Astrocyte (in vitro differentiated cells and primary cell): Measurements from ENCODE around the gene MYO1B. TPM values are rescaled to one million over a fixed set of nuclear protein-coding genes. Genes with fewer than 3 reads are reported as not detected.

Source experiments
- DNase-seq: peaks from one replicate; pipeline ENCODE4 v3.0.0-alpha.2; 2010; ENCODE audit warnings: low read depth
- FAIRE-seq: peaks from 2 replicates; lab custom pipeline; 2011; peaks lifted over from hg19 to GRCh38; lab: Jason Lieb, UNC
- H2AFZ ChIP-seq: 2 replicates; pipeline ENCODE4 v1.6.0; 2012; ENCODE audit warnings: low read depth, low read length, inconsistent platforms
- H3K27ac ChIP-seq: 2 replicates; pipeline ENCODE4 v1.5.1; 2011; ENCODE audit warnings: low read depth, low read length, inconsistent platforms
- H3K27me3 ChIP-seq: 2 replicates; pipeline ENCODE4 v1.6.0; 2011; ENCODE audit warnings: low read length, inconsistent platforms; ENCODE audit not compliant: insufficient read depth
- H3K36me3 ChIP-seq: 2 replicates; pipeline ENCODE4 v1.5.1; 2011; ENCODE audit warnings: low read length, inconsistent platforms; ENCODE audit not compliant: insufficient read depth
- H3K4me1 ChIP-seq: 2 replicates; pipeline ENCODE4 v1.5.1; 2011; ENCODE audit warnings: low read length, inconsistent platforms; ENCODE audit not compliant: insufficient read depth
- H3K4me2 ChIP-seq: 2 replicates; pipeline ENCODE4 v1.6.0; 2012; ENCODE audit warnings: low read length, inconsistent platforms
- H3K4me3 ChIP-seq: 2 replicates; pipeline ENCODE4 v1.5.1; 2011; ENCODE audit warnings: low read depth, mild to moderate bottlenecking, low read length, inconsistent platforms; ENCODE audit not compliant: insufficient read depth
- H3K79me2 ChIP-seq: 2 replicates; pipeline ENCODE4 v1.6.0; 2012; ENCODE audit warnings: mild to moderate bottlenecking, low read length, inconsistent platforms; ENCODE audit not compliant: insufficient read depth
- H3K9ac ChIP-seq: 2 replicates; pipeline ENCODE4 v1.6.0; 2012; ENCODE audit warnings: mild to moderate bottlenecking, low read length, inconsistent platforms
- H3K9me3 ChIP-seq: 2 replicates; pipeline ENCODE4 v1.5.1; 2012; ENCODE audit warnings: low read depth, mild to moderate bottlenecking, low read length, inconsistent platforms; ENCODE audit not compliant: insufficient read depth
- H4K20me1 ChIP-seq: 2 replicates; pipeline ENCODE4 v1.6.0; 2012; ENCODE audit warnings: low read length, inconsistent platforms; ENCODE audit not compliant: insufficient read depth
- H3K27ac Mint-ChIP-seq: one replicate; pipeline ENCODE4 v1.8.0; 2021; ENCODE audit warnings: mild to moderate bottlenecking, mixed read lengths; ENCODE audit not compliant: unreplicated experiment
- H3K27me3 Mint-ChIP-seq: one replicate; pipeline ENCODE4 v1.8.0; 2021; ENCODE audit warnings: low read depth, mixed read lengths; ENCODE audit not compliant: unreplicated experiment
- H3K36me3 Mint-ChIP-seq: one replicate; pipeline ENCODE4 v1.8.0; 2021; ENCODE audit warnings: low read depth, mixed read lengths; ENCODE audit not compliant: unreplicated experiment
- H3K4me1 Mint-ChIP-seq: one replicate; pipeline ENCODE4 v1.8.0; 2021; ENCODE audit warnings: low read depth, mixed read lengths; ENCODE audit not compliant: unreplicated experiment
- H3K4me3 Mint-ChIP-seq: one replicate; pipeline ENCODE4 v1.8.0; 2021; ENCODE audit warnings: mild to moderate bottlenecking, moderate library complexity, mixed read lengths; ENCODE audit not compliant: unreplicated experiment
- H3K9me3 Mint-ChIP-seq: one replicate; pipeline ENCODE4 v1.8.0; 2021; ENCODE audit warnings: mild to moderate bottlenecking, mixed read lengths; ENCODE audit not compliant: unreplicated experiment
- EZH2 ChIP-seq: IDR thresholded peaks from 2 replicates; pipeline ENCODE4 v1.6.1; 2012; ENCODE audit warnings: mild to moderate bottlenecking, low read length, inconsistent platforms; ENCODE audit not compliant: insufficient read depth
- total RNA-seq: library from RNA; stranded (reverse); gene quantifications from 2 replicates; pipeline ENCODE4 v1.2.1, GENCODE V29; 2021
- TF ChIP-seq, protein P1 (sequence below): IDR thresholded peaks from 2 replicates; pipeline ENCODE4 v1.5.1; 2011; ENCODE audit warnings: low read depth, mild to moderate bottlenecking, inconsistent platforms, low read length, moderate library complexity; ENCODE audit not compliant: insufficient read depth

The MYO1B gene
- total RNA-seq, 1 donor from 2014 or later: 95.7 TPM

DNA sequence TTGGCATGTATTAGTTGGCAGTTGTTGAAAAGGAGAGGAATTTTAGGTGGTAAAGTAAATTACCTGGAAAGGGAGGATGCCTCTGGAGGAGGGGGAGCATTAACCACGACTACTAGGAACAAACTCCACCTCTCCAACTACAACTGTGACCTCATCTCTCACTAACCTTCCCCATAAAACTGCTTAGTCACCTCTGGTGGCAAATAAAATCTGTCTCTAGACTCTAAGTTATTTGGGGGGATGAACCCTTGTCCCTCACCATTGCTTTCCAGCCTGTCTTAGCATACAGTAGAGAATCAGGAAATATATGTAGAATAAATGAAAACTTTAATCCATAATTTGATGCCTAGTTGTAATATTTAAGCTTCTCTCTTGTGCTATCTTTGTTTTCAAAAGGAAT lies 27.6 kb upstream of the MYO1B start:
- no peak overlapping the region for H2AFZ ChIP-seq

GRCh38 chr2:191218292-191218898 lies 26.8 kb upstream of the MYO1B start:
- FAIRE-seq: peak; percentile 95

More for the DNA sequence above, 27.6 kb upstream of the MYO1B start:
- no peak for TF ChIP-seq EZH2
- TF ChIP-seq, protein P1, sequence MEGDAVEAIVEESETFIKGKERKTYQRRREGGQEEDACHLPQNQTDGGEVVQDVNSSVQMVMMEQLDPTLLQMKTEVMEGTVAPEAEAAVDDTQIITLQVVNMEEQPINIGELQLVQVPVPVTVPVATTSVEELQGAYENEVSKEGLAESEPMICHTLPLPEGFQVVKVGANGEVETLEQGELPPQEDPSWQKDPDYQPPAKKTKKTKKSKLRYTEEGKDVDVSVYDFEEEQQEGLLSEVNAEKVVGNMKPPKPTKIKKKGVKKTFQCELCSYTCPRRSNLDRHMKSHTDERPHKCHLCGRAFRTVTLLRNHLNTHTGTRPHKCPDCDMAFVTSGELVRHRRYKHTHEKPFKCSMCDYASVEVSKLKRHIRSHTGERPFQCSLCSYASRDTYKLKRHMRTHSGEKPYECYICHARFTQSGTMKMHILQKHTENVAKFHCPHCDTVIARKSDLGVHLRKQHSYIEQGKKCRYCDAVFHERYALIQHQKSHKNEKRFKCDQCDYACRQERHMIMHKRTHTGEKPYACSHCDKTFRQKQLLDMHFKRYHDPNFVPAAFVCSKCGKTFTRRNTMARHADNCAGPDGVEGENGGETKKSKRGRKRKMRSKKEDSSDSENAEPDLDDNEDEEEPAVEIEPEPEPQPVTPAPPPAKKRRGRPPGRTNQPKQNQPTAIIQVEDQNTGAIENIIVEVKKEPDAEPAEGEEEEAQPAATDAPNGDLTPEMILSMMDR: no peak
- Histone ChIP-seq H3K4me2 (peak overlapping the region; percentile 57), H3K9ac (peak overlapping the region; percentile 61), H3K27me3 (no peaks in the 10 kb centered on the region), H4K20me1 (no peaks in the 10 kb centered on the region), H3K36me3 (no peaks in the 10 kb centered on the region), H3K4me1 (peaks cover 16% of the 10 kb centered on the region), H3K9me3 (no peaks in the 10 kb centered on the region), H3K4me3 (no peak overlapping the region), H3K27ac (peak overlapping the region; percentile 70), H3K79me2 (no peaks in the 10 kb centered on the region)
- Mint-ChIP-seq H3K9me3 (no peaks in the 10 kb centered on the region), H3K36me3 (no peaks in the 10 kb centered on the region), H3K4me3 (no peak overlapping the region), H3K27me3 (no peaks in the 10 kb centered on the region), H3K4me1 (peaks cover 18% of the 10 kb centered on the region), H3K27ac (peak overlapping the region; percentile 85)
- DNase-seq (peak; percentile 73), FAIRE-seq (peak; percentile 47)

More at GRCh38 chr2:191218292-191218898, 26.8 kb upstream of the MYO1B start:
- Mint-ChIP-seq H3K9me3 (no peaks in the 10 kb centered on the region), H3K36me3 (no peaks in the 10 kb centered on the region), H3K4me3 (no peak overlapping the region), H3K27me3 (no peaks in the 10 kb centered on the region), H3K27ac (peak overlapping the region; percentile 85), H3K4me1 (peaks cover 19% of the 10 kb centered on the region)
- Histone ChIP-seq H3K27ac (peak overlapping the region; percentile 70), H3K9me3 (no peaks in the 10 kb centered on the region), H3K36me3 (no peaks in the 10 kb centered on the region), H3K4me2 (peak overlapping the region; percentile 57), H2AFZ (no peak overlapping the region), H3K4me1 (peaks cover 16% of the 10 kb centered on the region), H3K27me3 (no peaks in the 10 kb centered on the region), H3K79me2 (no peaks in the 10 kb centered on the region), H4K20me1 (no peaks in the 10 kb centered on the region), H3K4me3 (no peak overlapping the region), H3K9ac (peak overlapping the region; percentile 61)
- DNase-seq: peak; percentile 79
- TF ChIP-seq EZH2: no peak
- TF ChIP-seq, protein P1: peak; percentile 80
